Measurements from ENCODE around the gene DERL3. TPM values are rescaled to one million over a fixed set of nuclear protein-coding genes. Genes with fewer than 3 reads are reported as not detected.

The DERL3 gene
- polyA plus RNA-seq, 5 donors: 3.5 to 5.3 (median 3.9) TPM

- no peak for DNase-seq
These were observed 9.4 kb upstream of the DERL3 start for GRCh38 chr22:23847991-23848864.

- DNase-seq: no peak
These were observed 8.6 kb upstream of the DERL3 start for GRCh38 chr22:23847310-23847920.

GRCh38 chr22:23846081-23846469 lies 7.3 kb upstream of the DERL3 start:
- no peak for DNase-seq

- DNase-seq: no peak
These were observed 6.7 kb upstream of the DERL3 start for GRCh38 chr22:23845265-23846080.

GRCh38 chr22:23844739-23845202 lies 6.0 kb upstream of the DERL3 start:
- DNase-seq: no peak

- no peak for DNase-seq
These were observed 3.8 kb upstream of the DERL3 start for GRCh38 chr22:23842599-23842998.

- DNase-seq: no peak
These were observed 3.1 kb upstream of the DERL3 start for GRCh38 chr22:23841736-23842445.

GRCh38 chr22:23841292-23841691 lies 2.5 kb upstream of the DERL3 start:
- DNase-seq: no peak

GRCh38 chr22:23840026-23840425 lies 1.2 kb upstream of the DERL3 start:
- no peak for DNase-seq

- DNase-seq: no peak
These were observed 710 bp downstream of the DERL3 start for GRCh38 chr22:23837911-23838680.

GRCh38 chr22:23837496-23837859 lies 1.3 kb downstream of the DERL3 start:
- DNase-seq: no peak

- DNase-seq: no peak
These were observed 1.9 kb downstream of the DERL3 start for GRCh38 chr22:23836692-23837495.

GRCh38 chr22:23836281-23836680 lies 2.5 kb downstream of the DERL3 start:
- no peak for DNase-seq

- no peak for DNase-seq
These were observed 3.2 kb downstream of the DERL3 start for GRCh38 chr22:23835484-23836144.

- DNase-seq: no peak
These were observed 3.9 kb downstream of the DERL3 start for GRCh38 chr22:23834793-23835483.

GRCh38 chr22:23834406-23834792 lies 4.4 kb downstream of the DERL3 start:
- no peak for DNase-seq

- DNase-seq: no peak
These were observed 4.9 kb downstream of the DERL3 start for GRCh38 chr22:23833911-23834317.

GRCh38 chr22:23833017-23833751 lies 5.6 kb downstream of the DERL3 start:
- no peak for DNase-seq

Measured in right lung (tissue), 5 donors.